ENCODE measurements around the gene RPS6KB2.

The RPS6KB2 gene

GRCh38 chr11:67428052-67429001 lies at the start of gene RPS6KB2:
RPS6KB2 (plus strand) TSS chr11:67428494; CDS start chr11:67428546, 52 bp downstream.
- DNase-seq, result peak; percentile 76

- no peak for DNase-seq
Observed at GRCh38 chr11:67378544-67378943, 49.8 kb upstream of the RPS6KB2 start.

- no peak for DNase-seq
Observed at GRCh38 chr11:67379061-67380058, 48.9 kb upstream of the RPS6KB2 start.

- no peak for DNase-seq
Observed at GRCh38 chr11:67381244-67381972, 46.9 kb upstream of the RPS6KB2 start.

- DNase-seq, result no peak
Observed at GRCh38 chr11:67382276-67383136, 45.8 kb upstream of the RPS6KB2 start.

- no peak for DNase-seq
Observed at GRCh38 chr11:67384851-67385366, 43.4 kb upstream of the RPS6KB2 start.

GRCh38 chr11:67387069-67387468 lies 41.2 kb upstream of the RPS6KB2 start:
- DNase-seq, result no peak

GRCh38 chr11:67387518-67387917 lies 40.8 kb upstream of the RPS6KB2 start:
- DNase-seq, result no peak

- no peak for DNase-seq
Observed at GRCh38 chr11:67389477-67389876, 38.8 kb upstream of the RPS6KB2 start.

- DNase-seq, result no peak
Observed at GRCh38 chr11:67390947-67391303, 37.4 kb upstream of the RPS6KB2 start.

GRCh38 chr11:67391304-67392182 lies 36.8 kb upstream of the RPS6KB2 start, which contains the start of gene RAD9A:
RAD9A (plus strand) TSS chr11:67391986; CDS start chr11:67392045, 59 bp downstream.
- DNase-seq, result peak; percentile 43

- DNase-seq, result no peak
Observed at GRCh38 chr11:67392183-67392715, 36.0 kb upstream of the RPS6KB2 start.

GRCh38 chr11:67393437-67393836 lies 34.9 kb upstream of the RPS6KB2 start:
- DNase-seq, result no peak

- no peak for DNase-seq
Observed at GRCh38 chr11:67393990-67394389, 34.3 kb upstream of the RPS6KB2 start.

GRCh38 chr11:67395555-67396258 lies 32.6 kb upstream of the RPS6KB2 start:
- DNase-seq, result no peak

GRCh38 chr11:67396259-67396581 lies 32.1 kb upstream of the RPS6KB2 start:
- DNase-seq, result no peak

GRCh38 chr11:67396587-67397389 lies 31.5 kb upstream of the RPS6KB2 start:
- no peak for DNase-seq

- no peak for DNase-seq
Observed at GRCh38 chr11:67397536-67397935, 30.8 kb upstream of the RPS6KB2 start.
